GM12874 (cell line): Measurements from ENCODE around the gene NT5C.

Experiments used
- TF ChIP-seq, protein P1 (sequence below): IDR thresholded peaks from 2 replicates; pipeline ENCODE4 v1.5.1; 2011; ENCODE audit warnings: low read depth, mild to moderate bottlenecking, control low read depth, low read length, moderate library complexity; ENCODE audit not compliant: insufficient read depth

Gene NT5C

DNA sequence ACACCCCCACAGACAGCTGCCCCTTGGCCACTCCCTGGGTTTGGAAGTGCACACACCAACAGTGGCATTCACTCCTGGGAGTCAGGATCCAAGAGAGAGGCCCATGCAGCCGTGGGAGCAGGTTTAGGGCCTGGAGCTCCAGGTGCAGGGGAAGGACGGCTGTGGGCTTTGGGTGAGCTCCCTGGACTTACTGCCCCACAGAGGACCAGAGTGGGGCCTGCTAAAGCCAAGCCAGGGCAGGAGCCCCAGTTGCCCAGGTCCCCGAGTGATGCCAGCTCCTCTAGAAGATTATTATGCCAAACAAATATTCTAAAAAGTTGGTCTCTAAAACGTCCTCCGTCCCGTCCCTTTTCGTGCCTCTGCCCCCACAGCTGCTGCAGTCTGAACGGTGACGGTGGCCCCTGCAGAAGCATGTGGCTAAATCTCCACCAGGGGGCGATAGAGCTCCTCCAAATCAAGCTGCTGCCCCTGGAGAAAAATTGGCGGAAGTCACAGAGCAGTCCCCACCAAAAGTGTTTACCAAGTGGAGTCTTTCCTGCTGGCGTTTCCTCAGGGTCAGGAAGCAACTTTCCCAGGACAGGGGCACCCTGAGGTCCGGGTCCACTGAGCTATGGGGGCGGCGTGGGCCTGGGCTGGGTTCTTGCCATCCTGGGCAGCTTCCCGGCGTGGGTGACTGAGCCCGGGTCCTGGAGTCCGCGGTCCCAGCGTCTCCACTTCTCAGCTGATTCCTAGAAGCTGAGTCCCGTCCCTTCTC, 17.6 kb downstream of the NT5C start:
- TF ChIP-seq, protein P1, sequence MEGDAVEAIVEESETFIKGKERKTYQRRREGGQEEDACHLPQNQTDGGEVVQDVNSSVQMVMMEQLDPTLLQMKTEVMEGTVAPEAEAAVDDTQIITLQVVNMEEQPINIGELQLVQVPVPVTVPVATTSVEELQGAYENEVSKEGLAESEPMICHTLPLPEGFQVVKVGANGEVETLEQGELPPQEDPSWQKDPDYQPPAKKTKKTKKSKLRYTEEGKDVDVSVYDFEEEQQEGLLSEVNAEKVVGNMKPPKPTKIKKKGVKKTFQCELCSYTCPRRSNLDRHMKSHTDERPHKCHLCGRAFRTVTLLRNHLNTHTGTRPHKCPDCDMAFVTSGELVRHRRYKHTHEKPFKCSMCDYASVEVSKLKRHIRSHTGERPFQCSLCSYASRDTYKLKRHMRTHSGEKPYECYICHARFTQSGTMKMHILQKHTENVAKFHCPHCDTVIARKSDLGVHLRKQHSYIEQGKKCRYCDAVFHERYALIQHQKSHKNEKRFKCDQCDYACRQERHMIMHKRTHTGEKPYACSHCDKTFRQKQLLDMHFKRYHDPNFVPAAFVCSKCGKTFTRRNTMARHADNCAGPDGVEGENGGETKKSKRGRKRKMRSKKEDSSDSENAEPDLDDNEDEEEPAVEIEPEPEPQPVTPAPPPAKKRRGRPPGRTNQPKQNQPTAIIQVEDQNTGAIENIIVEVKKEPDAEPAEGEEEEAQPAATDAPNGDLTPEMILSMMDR = peak; percentile 85

DNA sequence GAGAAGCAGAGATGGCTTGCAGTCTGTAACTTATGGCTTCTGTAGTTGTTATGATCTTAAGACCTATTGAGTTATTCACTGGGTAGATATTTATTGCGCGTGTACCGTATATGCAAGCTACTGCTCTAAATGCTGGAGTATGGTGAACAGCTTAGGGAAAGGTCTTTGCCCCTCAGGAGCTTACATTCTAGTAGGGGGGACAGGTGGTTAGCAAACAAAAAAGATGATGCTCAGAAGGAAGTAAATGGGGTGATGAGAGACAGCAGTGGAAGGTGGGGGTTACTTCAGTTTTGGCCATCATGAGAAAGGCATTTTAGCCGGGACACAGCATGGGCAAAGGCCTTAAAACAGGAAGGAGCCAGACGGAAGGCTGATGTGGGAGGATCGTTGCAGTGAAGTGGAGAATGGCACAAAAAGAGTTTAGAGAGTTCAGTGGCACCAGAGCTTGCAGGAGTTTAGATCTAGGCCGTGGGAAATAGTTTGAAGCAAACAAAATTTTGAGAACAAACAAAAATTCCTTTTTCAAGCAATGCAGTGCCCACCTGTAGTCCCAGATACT, 19.7 kb downstream of the NT5C start:
- TF ChIP-seq, protein P1 = no peak

DNA sequence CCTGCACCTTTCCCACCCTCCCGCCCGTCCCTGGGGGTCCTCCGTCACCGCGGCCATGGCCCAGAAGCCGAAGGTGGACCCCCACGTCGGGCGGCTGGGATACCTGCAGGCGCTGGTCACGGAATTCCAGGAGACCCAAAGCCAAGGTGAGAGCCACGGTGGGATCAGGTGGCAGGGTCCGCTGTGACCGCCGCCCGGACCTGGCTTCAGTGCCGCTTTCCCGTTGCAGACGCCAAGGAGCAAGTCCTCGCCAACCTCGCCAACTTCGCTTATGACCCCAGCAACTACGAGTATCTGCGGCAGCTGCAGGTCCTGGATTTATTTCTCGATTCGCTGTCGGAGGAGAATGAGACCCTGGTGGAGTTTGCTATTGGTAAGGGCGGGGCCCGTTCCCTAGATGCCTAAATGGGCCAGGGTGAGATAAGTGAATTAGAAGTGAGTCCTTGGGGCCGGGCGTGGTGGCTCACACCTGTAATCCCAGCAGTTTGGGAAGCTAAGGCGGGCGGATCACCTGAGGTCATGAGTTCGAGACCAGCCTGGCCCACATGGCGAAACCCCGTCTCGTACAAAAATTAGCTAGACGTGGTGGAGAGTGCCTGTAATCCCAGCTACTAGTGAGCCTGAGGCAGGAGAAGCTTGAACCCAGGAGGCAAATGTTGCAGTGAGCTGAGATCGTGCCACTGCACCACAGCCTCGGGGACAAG, 21.2 kb downstream of the NT5C start:
- TF ChIP-seq, protein P1 = no peak

DNA sequence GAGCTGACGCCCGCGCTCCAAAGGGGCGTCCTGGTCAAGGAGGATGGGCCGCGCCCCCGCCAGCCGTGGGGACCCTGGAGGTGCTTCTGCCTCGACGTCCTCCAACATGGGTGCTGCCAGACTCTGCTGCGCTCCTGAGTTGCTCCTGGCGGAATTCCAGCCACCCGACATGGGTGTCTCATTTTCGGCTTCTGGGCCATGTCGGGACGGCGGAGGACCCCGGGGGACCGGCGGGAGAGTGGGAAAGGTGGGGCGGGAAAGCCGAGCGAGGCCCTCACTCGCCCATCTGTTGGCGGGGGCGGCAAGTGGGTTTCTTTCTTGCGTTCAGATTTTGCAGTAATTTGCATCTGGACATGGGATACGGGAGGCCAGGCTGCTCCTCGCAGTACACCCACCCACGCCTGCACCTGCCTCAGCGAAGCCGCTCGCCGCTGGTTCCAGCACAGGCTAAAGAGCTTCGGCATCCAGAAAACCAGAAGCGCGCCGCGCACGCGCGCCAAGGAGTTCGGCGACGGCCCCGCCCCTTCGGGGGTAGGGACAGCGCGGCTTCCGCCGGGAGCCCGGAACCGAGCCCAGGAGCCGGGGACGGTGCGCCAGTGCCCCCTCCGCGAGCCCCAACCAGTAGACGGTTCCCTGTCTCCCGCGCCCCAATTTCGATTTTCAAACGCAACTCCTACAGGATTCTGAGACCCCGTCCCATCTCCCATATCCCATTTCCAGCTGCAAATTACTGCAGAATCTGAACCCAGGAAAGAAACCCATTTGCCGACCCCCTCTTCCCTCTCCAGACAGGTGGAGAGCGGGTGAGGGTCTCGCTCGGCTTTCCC, 21.9 kb downstream of the NT5C start, which contains the start of gene ARMC7:
TSS of gene ARMC7 (plus strand) at position 563 of the 827 bp plus-strand sequence. CDS start 320 bp downstream, outside the sequence.
- TF ChIP-seq, protein P1 = no peak

DNA sequence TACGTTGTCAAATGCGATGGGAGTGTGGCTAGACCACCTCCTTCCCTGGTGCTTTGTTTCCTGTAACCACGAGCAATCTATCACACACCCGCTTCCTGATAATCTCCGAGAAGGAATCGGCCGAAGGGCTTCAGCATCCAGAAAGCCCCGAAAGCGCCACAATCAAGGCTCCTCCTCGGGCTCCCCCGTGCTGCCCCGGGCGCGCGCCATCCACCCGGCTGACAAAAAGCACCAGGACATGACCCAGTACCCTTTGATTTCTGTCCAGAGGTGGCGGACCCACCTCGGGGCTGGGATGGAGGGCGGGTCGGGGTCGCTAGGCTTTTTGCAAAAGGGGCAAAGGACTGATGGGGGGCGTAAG, 22.5 kb downstream of the NT5C start:
- TF ChIP-seq, protein P1 = no peak

DNA sequence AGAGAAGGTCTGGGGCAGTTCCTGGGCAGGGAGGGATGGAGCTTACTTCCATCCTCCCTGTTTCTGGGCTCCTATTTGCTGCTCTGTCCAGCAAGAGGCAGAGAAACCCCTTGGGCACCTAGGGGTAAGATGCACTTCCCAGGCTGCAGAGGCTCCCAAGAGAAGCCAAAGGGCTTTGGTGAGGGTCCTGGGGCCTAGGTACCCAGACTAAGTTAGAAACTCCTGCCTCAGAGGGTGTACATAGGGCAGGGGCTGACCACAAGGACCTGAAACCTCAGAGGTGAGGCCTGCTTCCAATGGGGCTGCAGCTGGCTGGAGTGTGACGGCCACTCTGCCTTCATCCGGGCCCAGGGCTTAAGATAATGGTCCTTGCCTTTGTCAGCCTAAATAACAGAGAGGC, 23.3 kb downstream of the NT5C start:
- TF ChIP-seq, protein P1 = no peak
